GM21529 (cell line): Measurements from ENCODE around the gene ZNF341.
"Not testable (repeated sequence)": the region's sequence is repeated elsewhere in the genome, so short reads cannot be mapped to it uniquely, and the experiment has no call there.

Experiments used
- ATAC-seq: cut with Tn5 transposase; IDR thresholded peaks from one replicate; pipeline ENCODE4 v1.9.1; 2021; ENCODE audit not compliant: unreplicated experiment

The ZNF341 gene

GRCh38 chr20:33731693-33732165 is at the start of gene ZNF341:
Gene ZNF341, plus strand, starts transcription at chr20:33731996. Its CDS starts 26 bp downstream, at chr20:33732022.
- peak; percentile 78 for ATAC-seq

- ATAC-seq, result no peak
These were observed 47.1 kb upstream of the ZNF341 start for GRCh38 chr20:33684533-33685327.

GRCh38 chr20:33685328-33686099 is 46.3 kb upstream of the ZNF341 start:
- peak; percentile 46 for ATAC-seq

GRCh38 chr20:33686100-33686983 is 45.5 kb upstream of the ZNF341 start, which contains the start of gene E2F1:
Gene E2F1, minus strand, starts transcription at chr20:33686385. Its CDS starts 121 bp downstream, at chr20:33686264.
- ATAC-seq, result peak; percentile 79

GRCh38 chr20:33686984-33687366 is 44.8 kb upstream of the ZNF341 start:
- no peak for ATAC-seq

GRCh38 chr20:33687370-33687915 is 44.4 kb upstream of the ZNF341 start:
- no peak for ATAC-seq

GRCh38 chr20:33687993-33688937 is 43.5 kb upstream of the ZNF341 start:
- no peak for ATAC-seq

- ATAC-seq, result no peak
These were observed 42.8 kb upstream of the ZNF341 start for GRCh38 chr20:33688938-33689424.

GRCh38 chr20:33689493-33689892 is 42.3 kb upstream of the ZNF341 start:
- ATAC-seq, result no peak

GRCh38 chr20:33689973-33690372 is 41.8 kb upstream of the ZNF341 start:
- ATAC-seq, result no peak

GRCh38 chr20:33693289-33693688 is 38.5 kb upstream of the ZNF341 start:
- no peak for ATAC-seq

- no peak for ATAC-seq
These were observed 37.8 kb upstream of the ZNF341 start for GRCh38 chr20:33693741-33694638.

- ATAC-seq, result no peak
These were observed 37.2 kb upstream of the ZNF341 start for GRCh38 chr20:33694639-33695012.

GRCh38 chr20:33696448-33696847 is 35.3 kb upstream of the ZNF341 start:
- no peak for ATAC-seq

- ATAC-seq, result no peak
These were observed 34.7 kb upstream of the ZNF341 start for GRCh38 chr20:33697129-33697528.

- ATAC-seq, result not testable (repeated sequence)
These were observed 32.8 kb upstream of the ZNF341 start for GRCh38 chr20:33698966-33699365.

- ATAC-seq, result not testable (repeated sequence)
These were observed 30.9 kb upstream of the ZNF341 start for GRCh38 chr20:33700696-33701441.
